Stomach (tissue), 9 donors: ENCODE data around the gene GLS. TPM values are rescaled to one million over a fixed set of nuclear protein-coding genes. Genes with fewer than 3 reads are reported as not detected.

ENCODE experiments used
- DNase-seq, 2 donors: peaks; one replicate each; pipeline versions ENCODE4 v3.0.0 to v3.0.0-alpha.2; 2013 to 2019
- H3K27ac ChIP-seq, 5 donors: fragments of 200-600 bp in 4 of 5; sonication (generic) in 4 of 5; one replicate each; pipeline ENCODE4 v1.5.1; 2013 to 2019; ENCODE audit warnings: mild to moderate bottlenecking in 1 of 5, moderate library complexity in 1 of 5
- H3K27me3 ChIP-seq, 3 donors: fragments of 200-600 bp; sonication (generic); one replicate each; pipeline ENCODE4 v1.5.1; 2017 to 2019; ENCODE audit warnings: mixed run types in 1 of 3
- H3K36me3 ChIP-seq, 4 donors: fragments of 200-600 bp; sonication (generic); 1 replicate in 3 of 4; 2 replicates in 1 of 4; pipeline ENCODE4 v1.5.1; 2016 to 2019
- H3K4me1 ChIP-seq, 4 donors: fragments of 200-600 bp; sonication (generic); one replicate each; pipeline ENCODE4 v1.5.1; 2016 to 2019
- H3K4me3 ChIP-seq, 4 donors: fragments of 200-600 bp; sonication (generic) in 3 of 4; one replicate each; pipeline ENCODE4 v1.5.1; 2016 to 2019; ENCODE audit warnings: mild to moderate bottlenecking in 1 of 4
- H3K9me3 ChIP-seq, 4 donors: fragments of 200-600 bp; sonication (generic); one replicate each; pipeline ENCODE4 v1.5.1; 2016 to 2019
- CTCF ChIP-seq, 7 experiments: fragments of 450-650 bp in 4 of 7; fragments of 200-600 bp in 3 of 7; sonication (generic) in 3 of 7; IDR thresholded peaks; one replicate each; pipeline ENCODE4 v1.5.1; 2016 to 2019; ENCODE audit warnings: antibody characterized with exemption in 7 of 7, control low read depth in 2 of 7, mild to moderate bottlenecking in 1 of 7
- EP300 ChIP-seq: sonication (generic); formaldehyde crosslinking; IDR thresholded peaks from one replicate; pipeline ENCODE4 v1.6.1; 2017; ENCODE audit warnings: antibody characterized with exemption
- POLR2A ChIP-seq, 4 donors: fragments of 450-650 bp; IDR thresholded peaks; one replicate each; pipeline ENCODE4 v1.6.1; 2016; ENCODE audit warnings: antibody characterized with exemption in 4 of 4, control low read depth in 2 of 4, mild to moderate bottlenecking in 1 of 4, moderate library complexity in 1 of 4
- POLR2AphosphoS5 ChIP-seq, 3 donors: sonication (generic); formaldehyde crosslinking; IDR thresholded peaks; one replicate each; pipeline ENCODE4 v1.6.1; 2016; ENCODE audit warnings: antibody characterized with exemption in 3 of 3
- WGBS, 5 donors: extraction: QIAGEN DNeasy Blood & Tissue Kit in 3 of 5; methylation state at CpG; one replicate each; pipeline versions ENCODE4 v1.1.5 to v1.1.7; 2013 to 2018; 5-methylcytosine and 5-hydroxymethylcytosine counted together
- intact Hi-C: fragments of 100-400 bp; cut with DNase I; formaldehyde crosslinking; loops from one replicate; pipeline ENCODE4 v1.15.1; 2023; ENCODE audit warnings: low total_unique reads
- polyA plus RNA-seq, 3 donors: library from polyadenylated mRNA; stranded (reverse); fragments of 200-250 nt; gene quantifications; one replicate each; pipeline ENCODE4 v1.2.3, GENCODE V29; 2013
- total RNA-seq, 5 donors: library from RNA; depleted of rRNA; stranded (reverse); fragments of >200 nt; gene quantifications; one replicate each; pipeline versions ENCODE4 v1.1.0 to v1.2.3, GENCODE V29; 2014 to 2016
- donor health status: healthy with polysubstance abuse.
- donor health status: Bipolar disorder and iron deficiency.
- donor health status: healthy.

GLS gene
- total and polyA plus RNA-seq, 8 donors = 9.6 to 353 (median 109) TPM

GRCh38 chr2:190963088-190963487, 82.5 kb downstream of the GLS start:
- intact Hi-C loops = no loop called here
- Histone ChIP-seq H3K4me1 (peaks cover 0 to 4% (median 0%) of the 10 kb centered on the region in 4 donors), H3K27me3 (no peaks in the 10 kb centered on the region), H3K9me3 (no peaks in the 10 kb centered on the region), H3K4me3 (no peak overlapping the region), H3K36me3 (peaks cover 17 to 71% (median 65%) of the 10 kb centered on the region in 4 donors), H3K27ac (no peak overlapping the region)
- DNase-seq = no peak
- 81 to 88% (median 82%) methylated on average over 2 of the region's 2 CpGs for WGBS, 5 donors
- TF ChIP-seq POLR2A (IDR thresholded peaks at IDR 0.05) (no peak), POLR2AphosphoS5 (IDR thresholded peaks at IDR 0.05) (no peak), EP300 (no peak), CTCF (IDR thresholded peaks at IDR 0.05) (no peak)

- H3K36me3 ChIP-seq = peaks cover 17 to 83% (median 77%) of the 10 kb centered on the region in 4 donors
- H3K9me3 ChIP-seq = no peaks in the 10 kb centered on the region
- H3K27me3 ChIP-seq = no peaks in the 10 kb centered on the region
- H3K4me3 ChIP-seq = no peak overlapping the region
- H3K4me1 ChIP-seq = peaks cover 0 to 4% (median 0%) of the 10 kb centered on the region in 4 donors
- no peak for DNase-seq
- intact Hi-C loops = no loop called here
- 65 to 81% (median 75%) methylated on average over 6 of the region's 6 CpGs for WGBS, 5 donors
- TF ChIP-seq POLR2AphosphoS5 (IDR thresholded peaks at IDR 0.05) = no peak
- no peak for TF ChIP-seq POLR2A (IDR thresholded peaks at IDR 0.05)
- no peak for TF ChIP-seq CTCF (IDR thresholded peaks at IDR 0.05)
- TF ChIP-seq EP300 = no peak
- no peak overlapping the region for H3K27ac ChIP-seq
These were observed 83.7 kb downstream of the GLS start for GRCh38 chr2:190964170-190964795.

- WGBS, 5 donors = 85 to 100% (median 94%) methylated on average over 2 of the region's 2 CpGs
- no peak for DNase-seq
- Histone ChIP-seq H3K36me3 (peaks cover 26 to 97% (median 89%) of the 10 kb centered on the region in 4 donors), H3K9me3 (no peaks in the 10 kb centered on the region), H3K4me1 (peaks cover 0 to 4% (median 0%) of the 10 kb centered on the region in 4 donors), H3K27me3 (no peaks in the 10 kb centered on the region), H3K4me3 (no peak overlapping the region), H3K27ac (no peak overlapping the region)
- intact Hi-C loops = no loop called here
- TF ChIP-seq POLR2AphosphoS5 (IDR thresholded peaks at IDR 0.05) (no peak), EP300 (no peak), CTCF (IDR thresholded peaks at IDR 0.05) (no peak), POLR2A (IDR thresholded peaks at IDR 0.05) (no peak)
These were observed 85.1 kb downstream of the GLS start for GRCh38 chr2:190965580-190966222.

- H3K27ac ChIP-seq = no peak overlapping the region
- no peak overlapping the region for H3K4me3 ChIP-seq
- no peaks in the 10 kb centered on the region for H3K27me3 ChIP-seq
- no peak for TF ChIP-seq CTCF (IDR thresholded peaks at IDR 0.05)
- no peak for TF ChIP-seq POLR2A (IDR thresholded peaks at IDR 0.05)
- no peak for TF ChIP-seq POLR2AphosphoS5 (IDR thresholded peaks at IDR 0.05)
- TF ChIP-seq EP300 = no peak
- intact Hi-C loops = no loop called here
- peaks cover 52 to 100% (median 96%) of the 10 kb centered on the region in 4 donors for H3K36me3 ChIP-seq
- H3K9me3 ChIP-seq = no peaks in the 10 kb centered on the region
- DNase-seq = no peak
- WGBS, 5 donors = 91 to 96% (median 92%) methylated on average over 2 of the region's 2 CpGs
- H3K4me1 ChIP-seq = peaks cover 0 to 3% (median 0%) of the 10 kb centered on the region in 4 donors
These were observed 87.9 kb downstream of the GLS start for GRCh38 chr2:190968522-190968921.
